HepG2 (cell line): ENCODE data around the gene GARIN3. TPM values are rescaled to one million over a fixed set of nuclear protein-coding genes. Genes with fewer than 3 reads are reported as not detected.

Experiments used
- FUBP1 ChIP-seq: sonication (generic); formaldehyde crosslinking; IDR thresholded peaks from 2 replicates; pipeline ENCODE4 v1.5.1; 2020; ENCODE audit warnings: missing genetic modification reagents, mild to moderate bottlenecking, borderline replicate concordance
- ISX ChIP-seq: sonication (generic); formaldehyde crosslinking; conservative IDR thresholded peaks from 2 replicates; pipeline ENCODE4 v1.5.0; 2020; ENCODE audit warnings: missing genetic modification reagents
- MBD4 ChIP-seq: IDR thresholded peaks from 2 replicates; pipeline ENCODE4 v1.6.1; 2012; ENCODE audit warnings: low read length, inconsistent platforms, borderline replicate concordance
- NR3C1 ChIP-seq: sonication (generic); formaldehyde crosslinking; IDR thresholded peaks from 2 replicates; pipeline ENCODE4 v1.4.0; 2020; ENCODE audit warnings: missing genetic modification reagents
- SMYD3 ChIP-seq: sonication (generic); formaldehyde crosslinking; IDR thresholded peaks from 2 replicates; pipeline ENCODE4 v1.8.1; 2023; ENCODE audit warnings: mild to moderate bottlenecking, missing genetic modification reagents
- TAF1 ChIP-seq: sonication (generic); formaldehyde crosslinking; IDR thresholded peaks from 2 replicates; pipeline ENCODE4 v1.4.0; 2020; ENCODE audit warnings: missing genetic modification reagents
- ZHX1 ChIP-seq: sonication (generic); formaldehyde crosslinking; IDR thresholded peaks from 2 replicates; pipeline ENCODE4 v1.8.1; 2022; ENCODE audit warnings: low read depth, mild to moderate bottlenecking, missing genetic modification reagents
- ZNF232 ChIP-seq: sonication (generic); formaldehyde crosslinking; IDR thresholded peaks from 2 replicates; pipeline ENCODE4 v1.4.0; 2020; ENCODE audit warnings: missing genetic modification reagents, borderline replicate concordance
- ZNF24 ChIP-seq: fragments of 450-650 bp; IDR thresholded peaks from 2 replicates; pipeline ENCODE4 v1.6.1; 2017; ENCODE audit warnings: antibody characterized with exemption, mild to moderate bottlenecking
- ZNF280B ChIP-seq: sonication (generic); formaldehyde crosslinking; IDR thresholded peaks from 2 replicates; pipeline ENCODE4 v1.5.0; 2020; ENCODE audit warnings: missing genetic modification reagents, mild to moderate bottlenecking, borderline replicate concordance
- polyA plus RNA-seq, 8 experiments: library from polyadenylated mRNA; depleted of rRNA in 3 of 8; stranded (reverse) in 7 of 8; unstranded in 1 of 8; fragments of >200 nt; fragmentation: Illumina TruSeq in 4 of 8; extraction: Trizol in 4 of 8; gene quantifications; 2 replicates each; pipeline versions ENCODE4 v1.2.1 to v1.2.3, GENCODE V29; 2011 to 2016; ENCODE audit warnings: low read depth in 4 of 8, missing spikeins in 1 of 8, mixed read lengths in 1 of 8; ENCODE audit not compliant: insufficient read depth in 1 of 8
- total RNA-seq, 5 experiments: library from RNA; depleted of rRNA; stranded (reverse); fragments of >200 nt; fragmentation: Illumina TruSeq; extraction: Trizol; gene quantifications; 2 replicates each; pipeline ENCODE4 v1.2.3, GENCODE V29; 2016; ENCODE audit warnings: low read depth in 1 of 5

GARIN3 gene
- total and polyA plus RNA-seq, 2 of the 13 experiments (the other 11 are each of a cell fraction or from before 2014, with no cell fraction given): not detected

- no peak for TF ChIP-seq MBD4
- no peak for TF ChIP-seq ZHX1 (CRISPR knock-in tag)
- no peak for TF ChIP-seq ZNF232
- no peak for TF ChIP-seq NR3C1 (CRISPR knock-in tag)
- no peak for TF ChIP-seq ZNF280B (CRISPR knock-in tag)
- no peak for TF ChIP-seq TAF1 (CRISPR knock-in tag)
- TF ChIP-seq FUBP1 (CRISPR knock-in tag): no peak
- TF ChIP-seq SMYD3 (CRISPR knock-in tag): no peak
- no peak for TF ChIP-seq ISX (CRISPR knock-in tag)
- no peak for TF ChIP-seq ZNF24
- TF ChIP-seq, all 625 proteins: peak for 0
Measured at GRCh38 chr5:157157293-157157891, 8.7 kb downstream of the GARIN3 start (continued).
